GM23248 (cell line): ENCODE results near the gene ANTXRL. TPM values are rescaled to one million over a fixed set of nuclear protein-coding genes. Genes with fewer than 3 reads are reported as not detected.

Experiments used
- DNase-seq: peaks from one replicate; pipeline ENCODE4 v3.0.0-alpha.2; 2015
- H2AFZ ChIP-seq: fragments of 200-600 bp; sonication (generic); 2 replicates; pipeline ENCODE4 v1.6.1; 2016; ENCODE audit warnings: antibody characterized with exemption
- H3F3A ChIP-seq: fragments of 200-600 bp; sonication (generic); 2 replicates; pipeline ENCODE4 v1.6.1; 2016; ENCODE audit warnings: mild to moderate bottlenecking, antibody characterized with exemption, mixed run types; ENCODE audit not compliant: insufficient read depth
- H3K27ac ChIP-seq: fragments of 200-600 bp; sonication (generic); 2 replicates; pipeline ENCODE4 v1.5.1; 2016; ENCODE audit warnings: mild to moderate bottlenecking
- H3K27me3 ChIP-seq: fragments of 200-600 bp; sonication (generic); replicated peaks from 2 replicates; pipeline ENCODE4 v1.6.1; 2016; ENCODE audit warnings: mild to moderate bottlenecking; ENCODE audit not compliant: insufficient read depth
- H3K36me3 ChIP-seq: fragments of 200-600 bp; sonication (generic); 2 replicates; pipeline ENCODE4 v1.6.1; 2016; ENCODE audit warnings: low read depth, mild to moderate bottlenecking
- H3K4me1 ChIP-seq: fragments of 200-600 bp; sonication (generic); 2 replicates; pipeline ENCODE4 v1.6.1; 2016; ENCODE audit warnings: mild to moderate bottlenecking; ENCODE audit not compliant: insufficient read depth
- H3K4me2 ChIP-seq: fragments of 200-600 bp; sonication (generic); one replicate; pipeline ENCODE4 v1.6.1; 2016; ENCODE audit warnings: mild to moderate bottlenecking; ENCODE audit not compliant: unreplicated experiment
- H3K4me3 ChIP-seq: fragments of 200-600 bp; sonication (generic); 2 replicates; pipeline ENCODE4 v1.5.1; 2016; ENCODE audit warnings: mild to moderate bottlenecking
- H3K79me2 ChIP-seq: fragments of 200-600 bp; sonication (generic); 2 replicates; pipeline ENCODE4 v1.6.1; 2016; ENCODE audit warnings: mild to moderate bottlenecking; ENCODE audit not compliant: insufficient read depth
- H3K9ac ChIP-seq: fragments of 200-600 bp; sonication (generic); 2 replicates; pipeline ENCODE4 v1.6.1; 2016; ENCODE audit warnings: mild to moderate bottlenecking
- H3K9me2 ChIP-seq: fragments of 200-600 bp; sonication (generic); 2 replicates; pipeline ENCODE4 v1.6.1; 2016; ENCODE audit warnings: mixed run types, mild to moderate bottlenecking, moderate library complexity; ENCODE audit not compliant: insufficient read depth
- H3K9me3 ChIP-seq: fragments of 200-600 bp; sonication (generic); one replicate; pipeline ENCODE4 v1.6.1; 2017; ENCODE audit warnings: low read depth
- H4K20me1 ChIP-seq: fragments of 200-600 bp; sonication (generic); 2 replicates; pipeline ENCODE4 v1.6.0; 2016; ENCODE audit not compliant: insufficient read depth
- EZH2 ChIP-seq: fragments of 200-600 bp; sonication (generic); IDR thresholded peaks from 2 replicates; pipeline ENCODE4 v1.6.1; 2018; ENCODE audit warnings: antibody characterized with exemption, mild to moderate bottlenecking; ENCODE audit not compliant: insufficient read depth, poor library complexity, severe bottlenecking
- EZH2phosphoT487 ChIP-seq: fragments of 200-600 bp; sonication (generic); IDR thresholded peaks from 2 replicates; pipeline ENCODE4 v1.6.1; 2018; ENCODE audit warnings: antibody characterized with exemption, moderate library complexity, mild to moderate bottlenecking, low read depth; ENCODE audit not compliant: insufficient read depth
- WGBS, 2 experiments: methylation state at CpG; one replicate each; pipeline ENCODE4 v1.1.6; 2015 to 2017; ENCODE audit warnings: low lambda C conversion rate in 2 of 2, low coverage in 1 of 2; ENCODE audit errors: missing lambda C conversion rate in 2 of 2; 5-methylcytosine and 5-hydroxymethylcytosine counted together
- in situ Hi-C: fragments of 300-500 bp; cut with MboI; formaldehyde crosslinking; loops from 2 replicates; pipeline ENCODE4 v1.15.0; 2020
- polyA plus RNA-seq: library from polyadenylated mRNA; unstranded; fragments of >200 nt; fragmentation: Nextera tagmentation; extraction: Ambion mirVana; gene quantifications from 2 replicates; pipeline ENCODE4 v1.2.1, GENCODE V29; 2016
- total RNA-seq: library from RNA; depleted of rRNA; stranded (reverse); fragments of >200 nt; shearing (Covaris generic); gene quantifications from 2 replicates; pipeline ENCODE4 v1.2.3, GENCODE V29; 2014

ANTXRL gene
- total and polyA plus RNA-seq, 2 experiments from 2014 or later, result not detected

DNA sequence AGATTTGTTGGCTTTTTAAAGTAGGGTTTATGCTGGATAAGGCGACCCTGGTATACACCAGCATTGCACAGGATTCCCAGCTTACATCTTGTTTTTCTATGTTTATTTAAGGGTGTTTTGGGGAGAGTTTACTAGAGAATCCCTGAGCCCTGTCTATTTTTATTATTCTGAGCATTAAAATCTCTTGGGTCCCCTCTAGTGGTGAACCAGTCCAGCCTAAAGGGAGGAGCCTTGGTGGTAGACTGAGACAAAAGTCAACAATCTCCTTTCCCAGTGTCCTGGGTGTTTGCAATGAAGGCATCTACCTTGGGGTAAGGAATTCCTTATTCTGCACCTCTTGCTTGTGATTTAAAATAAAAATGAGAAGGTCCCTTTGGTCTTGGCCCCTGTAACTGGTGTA, 38.2 kb downstream of the ANTXRL start:
- H3K4me3 ChIP-seq, result no peak overlapping the region
- in situ Hi-C loops, result no loop called here
- no peaks in the 10 kb centered on the region for H3K79me2 ChIP-seq
- no peak overlapping the region for H3K4me2 ChIP-seq
- H4K20me1 ChIP-seq, result no peaks in the 10 kb centered on the region
- no peaks in the 10 kb centered on the region for H3K9me3 ChIP-seq
- H3K27me3 ChIP-seq, result peaks cover 10% of the 10 kb centered on the region; the same call in 1 of the 2 replicates
- no peak overlapping the region for H3K9ac ChIP-seq
- no peaks in the 10 kb centered on the region; the same call in 1 of the 2 replicates for H3K4me1 ChIP-seq
- H3K27ac ChIP-seq, result no peak overlapping the region
- peak; percentile 43 for DNase-seq
- no peaks in the 10 kb centered on the region for H3K36me3 ChIP-seq
- H3F3A ChIP-seq, result no peaks in the 10 kb centered on the region
- WGBS, 2 experiments, result 54 to 70% methylated on average over 1 of the region's 1 CpG
- H3K9me2 ChIP-seq, result no peaks in the 10 kb centered on the region
- no peak overlapping the region for H2AFZ ChIP-seq
- TF ChIP-seq EZH2 (no peak), EZH2phosphoT487 (no peak)

- TF ChIP-seq EZH2phosphoT487 (no peak), EZH2 (no peak)
- peak; percentile 28 for DNase-seq
- peaks cover 10% of the 10 kb centered on the region; the same call in 1 of the 2 replicates for H3K27me3 ChIP-seq
- in situ Hi-C loops, result no loop called here
- no peak overlapping the region for H3K4me3 ChIP-seq
- H3K36me3 ChIP-seq, result no peaks in the 10 kb centered on the region
- no peaks in the 10 kb centered on the region for H3F3A ChIP-seq
- H3K9ac ChIP-seq, result no peak overlapping the region
- H3K9me3 ChIP-seq, result no peaks in the 10 kb centered on the region
- H2AFZ ChIP-seq, result no peak overlapping the region
- H3K4me1 ChIP-seq, result no peaks in the 10 kb centered on the region; the same call in 1 of the 2 replicates
- H3K4me2 ChIP-seq, result no peak overlapping the region
- no peaks in the 10 kb centered on the region for H3K9me2 ChIP-seq
- WGBS, 2 experiments, result 14 to 32% methylated on average over 1 of the region's 1 CpG
- no peaks in the 10 kb centered on the region for H4K20me1 ChIP-seq
- H3K79me2 ChIP-seq, result no peaks in the 10 kb centered on the region
- H3K27ac ChIP-seq, result no peak overlapping the region
Observed at GRCh38 chr10:46326066-46326465, 39.3 kb downstream of the ANTXRL start.

GRCh38 chr10:46326971-46327370, 40.2 kb downstream of the ANTXRL start:
- Histone ChIP-seq H3K9me2 (no peaks in the 10 kb centered on the region), H3K9ac (no peak overlapping the region), H3K9me3 (no peaks in the 10 kb centered on the region), H3K27me3 (peaks cover 10% of the 10 kb centered on the region; the same call in 1 of the 2 replicates), H3K27ac (no peak overlapping the region), H3K4me3 (no peak overlapping the region), H3K36me3 (no peaks in the 10 kb centered on the region), H3K79me2 (no peaks in the 10 kb centered on the region), H2AFZ (no peak overlapping the region), H4K20me1 (no peaks in the 10 kb centered on the region), H3K4me2 (no peak overlapping the region), H3F3A (no peaks in the 10 kb centered on the region), H3K4me1 (no peaks in the 10 kb centered on the region; the same call in 1 of the 2 replicates)
- no peak for DNase-seq
- in situ Hi-C loops, result no loop called here
- TF ChIP-seq EZH2phosphoT487 (no peak), EZH2 (no peak)
- 75 to 78% methylated on average over 4 of the region's 4 CpGs for WGBS, 2 experiments

DNA sequence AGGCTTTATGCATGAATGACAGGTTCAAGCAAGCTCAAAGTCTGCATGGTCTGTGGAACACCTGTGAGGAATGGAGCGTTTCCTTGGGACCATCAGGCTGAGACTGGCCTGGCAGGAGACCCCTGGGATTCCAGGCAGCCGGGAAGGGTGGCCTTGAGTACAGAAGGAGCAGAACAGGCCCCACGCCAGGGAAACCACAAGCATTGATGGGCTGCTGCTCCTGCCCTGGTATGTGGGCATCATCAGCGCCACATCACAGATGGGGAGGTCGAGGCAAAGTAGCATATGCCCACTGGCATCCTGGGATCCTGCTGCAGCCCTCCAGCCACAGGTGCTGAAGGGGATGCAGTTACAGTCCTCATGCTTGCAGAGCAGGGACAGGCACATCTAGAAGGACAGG, 40.9 kb downstream of the ANTXRL start:
- no peak overlapping the region for H3K4me3 ChIP-seq
- H3F3A ChIP-seq, result no peaks in the 10 kb centered on the region
- no peak overlapping the region for H3K27ac ChIP-seq
- H3K9me2 ChIP-seq, result no peaks in the 10 kb centered on the region
- no peaks in the 10 kb centered on the region for H4K20me1 ChIP-seq
- in situ Hi-C loops, result no loop called here
- no peak overlapping the region for H3K4me2 ChIP-seq
- no peaks in the 10 kb centered on the region for H3K9me3 ChIP-seq
- no peaks in the 10 kb centered on the region for H3K36me3 ChIP-seq
- H2AFZ ChIP-seq, result no peak overlapping the region
- no peak for DNase-seq
- H3K9ac ChIP-seq, result no peak overlapping the region
- peaks cover 10% of the 10 kb centered on the region; the same call in 1 of the 2 replicates for H3K27me3 ChIP-seq
- 46 to 65% methylated on average over 5 of the region's 5 CpGs for WGBS, 2 experiments
- H3K79me2 ChIP-seq, result no peaks in the 10 kb centered on the region
- H3K4me1 ChIP-seq, result no peaks in the 10 kb centered on the region; the same call in 1 of the 2 replicates
- TF ChIP-seq EZH2 (no peak), EZH2phosphoT487 (no peak)
